ENCODE results near the gene FEZ2. TPM values are rescaled to one million over a fixed set of nuclear protein-coding genes. Genes with fewer than 3 reads are reported as not detected.

The FEZ2 gene
- total and polyA plus RNA-seq, 2 experiments from 2014 or later, result 28.0 to 32.9 TPM

GRCh38 chr2:36535099-36535498 is 62.9 kb downstream of the FEZ2 start:
- H3K27ac ChIP-seq (ENCODE audit: low read depth), result no peak overlapping the region
- TF ChIP-seq EZH2phosphoT487 (IDR thresholded peaks at IDR 0.05; ENCODE audit: unreplicated experiment) (no peak), CREB1 (CRISPR knock-in tag; IDR thresholded peaks at IDR 0.05; ENCODE audit: low read depth) (no peak), ZNF331 (CRISPR knock-in tag; IDR thresholded peaks at IDR 0.05; ENCODE audit: low read depth) (no peak), POLR2AphosphoS5 (IDR thresholded peaks at IDR 0.05; ENCODE audit: low read depth) (no peak), EZH2 (IDR thresholded peaks at IDR 0.05; ENCODE audit: low read depth, unreplicated experiment) (no peak), JUNB (IDR thresholded peaks at IDR 0.05; ENCODE audit: unreplicated experiment) (no peak), ZNF114 (CRISPR knock-in tag; IDR thresholded peaks at IDR 0.05) (no peak), NANOG (IDR thresholded peaks at IDR 0.05; ENCODE audit: borderline replicate concordance) (no peak), ETS1 (IDR thresholded peaks at IDR 0.05) (no peak), STAT1 (IDR thresholded peaks at IDR 0.05; ENCODE audit: unreplicated experiment) (no peak), REST (IDR thresholded peaks at IDR 0.05; ENCODE audit: unreplicated experiment) (no peak)
- TF ChIP-seq, protein P1, sequence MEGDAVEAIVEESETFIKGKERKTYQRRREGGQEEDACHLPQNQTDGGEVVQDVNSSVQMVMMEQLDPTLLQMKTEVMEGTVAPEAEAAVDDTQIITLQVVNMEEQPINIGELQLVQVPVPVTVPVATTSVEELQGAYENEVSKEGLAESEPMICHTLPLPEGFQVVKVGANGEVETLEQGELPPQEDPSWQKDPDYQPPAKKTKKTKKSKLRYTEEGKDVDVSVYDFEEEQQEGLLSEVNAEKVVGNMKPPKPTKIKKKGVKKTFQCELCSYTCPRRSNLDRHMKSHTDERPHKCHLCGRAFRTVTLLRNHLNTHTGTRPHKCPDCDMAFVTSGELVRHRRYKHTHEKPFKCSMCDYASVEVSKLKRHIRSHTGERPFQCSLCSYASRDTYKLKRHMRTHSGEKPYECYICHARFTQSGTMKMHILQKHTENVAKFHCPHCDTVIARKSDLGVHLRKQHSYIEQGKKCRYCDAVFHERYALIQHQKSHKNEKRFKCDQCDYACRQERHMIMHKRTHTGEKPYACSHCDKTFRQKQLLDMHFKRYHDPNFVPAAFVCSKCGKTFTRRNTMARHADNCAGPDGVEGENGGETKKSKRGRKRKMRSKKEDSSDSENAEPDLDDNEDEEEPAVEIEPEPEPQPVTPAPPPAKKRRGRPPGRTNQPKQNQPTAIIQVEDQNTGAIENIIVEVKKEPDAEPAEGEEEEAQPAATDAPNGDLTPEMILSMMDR (conservative IDR thresholded peaks at IDR 0.05; ENCODE audit: low read depth in 2 of 2), result no peak
- TF ChIP-seq, protein P2, sequence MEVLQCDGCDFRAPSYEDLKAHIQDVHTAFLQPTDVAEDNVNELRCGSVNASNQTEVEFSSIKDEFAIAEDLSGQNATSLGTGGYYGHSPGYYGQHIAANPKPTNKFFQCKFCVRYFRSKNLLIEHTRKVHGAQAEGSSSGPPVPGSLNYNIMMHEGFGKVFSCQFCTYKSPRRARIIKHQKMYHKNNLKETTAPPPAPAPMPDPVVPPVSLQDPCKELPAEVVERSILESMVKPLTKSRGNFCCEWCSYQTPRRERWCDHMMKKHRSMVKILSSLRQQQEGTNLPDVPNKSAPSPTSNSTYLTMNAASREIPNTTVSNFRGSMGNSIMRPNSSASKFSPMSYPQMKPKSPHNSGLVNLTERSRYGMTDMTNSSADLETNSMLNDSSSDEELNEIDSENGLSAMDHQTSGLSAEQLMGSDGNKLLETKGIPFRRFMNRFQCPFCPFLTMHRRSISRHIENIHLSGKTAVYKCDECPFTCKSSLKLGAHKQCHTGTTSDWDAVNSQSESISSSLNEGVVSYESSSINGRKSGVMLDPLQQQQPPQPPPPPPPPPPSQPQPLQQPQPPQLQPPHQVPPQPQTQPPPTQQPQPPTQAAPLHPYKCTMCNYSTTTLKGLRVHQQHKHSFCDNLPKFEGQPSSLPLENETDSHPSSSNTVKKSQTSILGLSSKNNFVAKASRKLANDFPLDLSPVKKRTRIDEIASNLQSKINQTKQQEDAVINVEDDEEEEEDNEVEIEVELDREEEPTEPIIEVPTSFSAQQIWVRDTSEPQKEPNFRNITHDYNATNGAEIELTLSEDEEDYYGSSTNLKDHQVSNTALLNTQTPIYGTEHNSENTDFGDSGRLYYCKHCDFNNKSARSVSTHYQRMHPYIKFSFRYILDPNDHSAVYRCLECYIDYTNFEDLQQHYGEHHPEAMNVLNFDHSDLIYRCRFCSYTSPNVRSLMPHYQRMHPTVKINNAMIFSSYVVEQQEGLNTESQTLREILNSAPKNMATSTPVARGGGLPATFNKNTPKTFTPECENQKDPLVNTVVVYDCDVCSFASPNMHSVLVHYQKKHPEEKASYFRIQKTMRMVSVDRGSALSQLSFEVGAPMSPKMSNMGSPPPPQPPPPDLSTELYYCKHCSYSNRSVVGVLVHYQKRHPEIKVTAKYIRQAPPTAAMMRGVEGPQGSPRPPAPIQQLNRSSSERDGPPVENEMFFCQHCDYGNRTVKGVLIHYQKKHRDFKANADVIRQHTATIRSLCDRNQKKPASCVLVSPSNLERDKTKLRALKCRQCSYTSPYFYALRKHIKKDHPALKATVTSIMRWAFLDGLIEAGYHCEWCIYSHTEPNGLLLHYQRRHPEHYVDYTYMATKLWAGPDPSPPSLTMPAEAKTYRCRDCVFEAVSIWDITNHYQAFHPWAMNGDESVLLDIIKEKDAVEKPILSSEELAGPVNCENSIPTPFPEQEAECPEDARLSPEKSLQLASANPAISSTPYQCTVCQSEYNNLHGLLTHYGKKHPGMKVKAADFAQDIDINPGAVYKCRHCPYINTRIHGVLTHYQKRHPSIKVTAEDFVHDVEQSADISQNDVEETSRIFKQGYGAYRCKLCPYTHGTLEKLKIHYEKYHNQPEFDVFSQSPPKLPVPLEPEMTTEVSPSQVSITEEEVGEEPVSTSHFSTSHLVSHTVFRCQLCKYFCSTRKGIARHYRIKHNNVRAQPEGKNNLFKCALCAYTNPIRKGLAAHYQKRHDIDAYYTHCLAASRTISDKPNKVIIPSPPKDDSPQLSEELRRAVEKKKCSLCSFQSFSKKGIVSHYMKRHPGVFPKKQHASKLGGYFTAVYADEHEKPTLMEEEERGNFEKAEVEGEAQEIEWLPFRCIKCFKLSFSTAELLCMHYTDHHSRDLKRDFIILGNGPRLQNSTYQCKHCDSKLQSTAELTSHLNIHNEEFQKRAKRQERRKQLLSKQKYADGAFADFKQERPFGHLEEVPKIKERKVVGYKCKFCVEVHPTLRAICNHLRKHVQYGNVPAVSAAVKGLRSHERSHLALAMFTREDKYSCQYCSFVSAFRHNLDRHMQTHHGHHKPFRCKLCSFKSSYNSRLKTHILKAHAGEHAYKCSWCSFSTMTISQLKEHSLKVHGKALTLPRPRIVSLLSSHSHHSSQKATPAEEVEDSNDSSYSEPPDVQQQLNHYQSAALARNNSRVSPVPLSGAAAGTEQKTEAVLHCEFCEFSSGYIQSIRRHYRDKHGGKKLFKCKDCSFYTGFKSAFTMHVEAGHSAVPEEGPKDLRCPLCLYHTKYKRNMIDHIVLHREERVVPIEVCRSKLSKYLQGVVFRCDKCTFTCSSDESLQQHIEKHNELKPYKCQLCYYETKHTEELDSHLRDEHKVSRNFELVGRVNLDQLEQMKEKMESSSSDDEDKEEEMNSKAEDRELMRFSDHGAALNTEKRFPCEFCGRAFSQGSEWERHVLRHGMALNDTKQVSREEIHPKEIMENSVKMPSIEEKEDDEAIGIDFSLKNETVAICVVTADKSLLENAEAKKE (CRISPR knock-in tag; IDR thresholded peaks at IDR 0.05), result no peak
- no peak overlapping the region for H3K4me3 ChIP-seq
- no peaks in the 10 kb centered on the region for H3K79me2 ChIP-seq (replicated peaks; ENCODE audit: insufficient read depth)
- H4K20me1 ChIP-seq (replicated peaks; ENCODE audit: insufficient read depth), result peaks cover 6% of the 10 kb centered on the region
- H3K27me3 ChIP-seq (ENCODE audit: insufficient read depth), result no peaks in the 10 kb centered on the region
- DNase-seq (ENCODE audit: low spot score) (no peak), ATAC-seq (no peak)
- peaks cover 3% of the 10 kb centered on the region; the same call in 1 of the 2 replicates for H3K36me3 ChIP-seq (ENCODE audit: insufficient read depth)
- Mint-ChIP-seq H3K27me3 (ENCODE audit: insufficient read depth, low read depth, poor library complexity) (peaks cover 2% of the 10 kb centered on the region), H3K27ac (no peak overlapping the region), H3K36me3 (ENCODE audit: low read depth) (peaks cover 29% of the 10 kb centered on the region), H3K4me3 (no peak overlapping the region), H3K9me3 (no peaks in the 10 kb centered on the region), H3K4me1 (peaks cover 10% of the 10 kb centered on the region; the same call in 2 of the 3 replicates)
- no peak overlapping the region for H2AFZ ChIP-seq
- no peaks in the 10 kb centered on the region; the same call in 1 of the 2 replicates for H3K4me1 ChIP-seq (ENCODE audit: insufficient read depth)
- H3F3A ChIP-seq (replicated peaks; ENCODE audit: low read depth), result no peaks in the 10 kb centered on the region
- H3K4me2 ChIP-seq, result no peak overlapping the region
- H3K9me2 ChIP-seq (ENCODE audit: insufficient read depth), result no peaks in the 10 kb centered on the region; the same call in 1 of the 2 replicates

Measured in GM23338 (cell line).